ENCODE data around the gene MATN1.

Gene MATN1

GRCh38 chr1:30731806-30732276 lies 8.5 kb upstream of the MATN1 start:
- DNase-seq (ENCODE audit: low read depth in 2 of 2) = no peak

DNA sequence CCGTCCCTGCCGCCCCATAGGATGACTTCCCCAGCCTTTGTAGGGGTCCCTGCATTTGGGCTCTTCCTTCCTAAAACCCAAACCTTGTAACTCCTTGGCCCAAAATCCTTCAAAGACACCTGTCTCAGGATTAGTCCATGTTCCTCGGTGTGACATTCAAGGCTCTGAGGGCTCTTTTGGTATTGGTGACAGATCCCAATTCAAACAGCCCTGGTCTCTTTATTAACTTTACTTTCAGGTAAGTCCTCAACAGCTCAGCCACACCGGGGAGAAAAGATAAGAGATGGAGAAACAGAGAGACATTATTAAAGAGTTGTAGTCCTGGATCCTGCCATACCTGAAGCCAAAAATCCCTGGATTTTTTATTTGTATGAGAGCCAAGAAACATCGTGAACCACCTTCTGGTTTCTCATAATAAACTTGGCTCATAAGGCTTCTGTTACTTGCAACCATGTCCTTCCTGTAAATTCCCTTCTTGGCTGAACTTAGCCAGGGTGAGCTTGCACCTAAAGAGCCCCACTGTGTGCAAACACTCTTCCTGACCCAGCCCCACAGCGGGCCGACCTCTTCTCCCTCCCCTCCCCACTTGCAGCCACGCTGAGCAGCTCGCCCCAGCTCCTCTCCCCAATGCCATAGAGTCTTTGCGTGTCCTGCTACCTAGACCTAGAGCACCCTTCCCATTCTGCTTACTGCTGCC lies 7.9 kb upstream of the MATN1 start:
- DNase-seq (ENCODE audit: low read depth in 2 of 2) = no peak

DNA sequence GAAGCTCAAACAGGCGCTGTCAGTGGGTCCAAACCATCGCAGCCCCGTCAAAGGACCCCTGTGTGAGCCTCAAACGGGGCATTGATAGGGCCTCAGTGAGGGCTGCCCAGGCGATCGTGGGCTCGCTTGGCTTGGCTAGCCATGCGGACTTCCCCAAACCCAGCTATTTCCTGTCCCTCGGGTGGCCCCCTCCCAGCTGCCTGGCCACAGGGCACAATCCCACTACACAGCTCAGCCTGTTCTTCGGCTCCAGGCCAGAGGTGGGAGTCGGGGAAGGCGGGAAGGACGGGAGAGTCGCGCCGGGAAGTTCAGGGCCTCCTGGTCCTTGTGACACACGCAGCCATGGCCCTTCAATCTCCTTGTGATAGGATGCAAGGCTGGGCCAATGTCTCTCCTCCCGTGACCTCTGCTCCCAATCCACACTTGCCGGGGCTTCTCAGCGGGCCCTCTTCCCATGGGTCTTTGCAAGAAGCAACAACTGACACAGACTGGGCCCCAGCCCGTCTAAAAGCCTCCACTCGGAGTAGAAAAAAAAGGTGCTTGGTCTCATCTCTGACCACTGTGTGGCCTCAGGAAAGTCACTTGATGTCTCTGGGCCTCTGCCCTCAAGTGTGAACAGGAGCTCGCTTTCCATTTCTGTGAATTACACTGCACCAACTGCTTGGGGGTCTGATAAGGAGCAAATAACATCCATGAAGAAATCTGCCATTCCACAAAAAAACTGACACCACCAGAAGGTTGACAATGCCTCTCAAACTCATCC lies 7.1 kb upstream of the MATN1 start:
- no peak for DNase-seq (ENCODE audit: low read depth in 2 of 2)

GRCh38 chr1:30729901-30730300 lies 6.5 kb upstream of the MATN1 start:
- DNase-seq (ENCODE audit: low read depth in 2 of 2) = no peak

GRCh38 chr1:30728832-30729638 lies 5.7 kb upstream of the MATN1 start:
- DNase-seq (ENCODE audit: low read depth in 2 of 2) = no peak

- no peak for DNase-seq (ENCODE audit: low read depth in 2 of 2)
These were observed 5.0 kb upstream of the MATN1 start for GRCh38 chr1:30728340-30728739.

GRCh38 chr1:30727824-30728223 lies 4.4 kb upstream of the MATN1 start:
- DNase-seq (ENCODE audit: low read depth in 2 of 2) = no peak

DNA sequence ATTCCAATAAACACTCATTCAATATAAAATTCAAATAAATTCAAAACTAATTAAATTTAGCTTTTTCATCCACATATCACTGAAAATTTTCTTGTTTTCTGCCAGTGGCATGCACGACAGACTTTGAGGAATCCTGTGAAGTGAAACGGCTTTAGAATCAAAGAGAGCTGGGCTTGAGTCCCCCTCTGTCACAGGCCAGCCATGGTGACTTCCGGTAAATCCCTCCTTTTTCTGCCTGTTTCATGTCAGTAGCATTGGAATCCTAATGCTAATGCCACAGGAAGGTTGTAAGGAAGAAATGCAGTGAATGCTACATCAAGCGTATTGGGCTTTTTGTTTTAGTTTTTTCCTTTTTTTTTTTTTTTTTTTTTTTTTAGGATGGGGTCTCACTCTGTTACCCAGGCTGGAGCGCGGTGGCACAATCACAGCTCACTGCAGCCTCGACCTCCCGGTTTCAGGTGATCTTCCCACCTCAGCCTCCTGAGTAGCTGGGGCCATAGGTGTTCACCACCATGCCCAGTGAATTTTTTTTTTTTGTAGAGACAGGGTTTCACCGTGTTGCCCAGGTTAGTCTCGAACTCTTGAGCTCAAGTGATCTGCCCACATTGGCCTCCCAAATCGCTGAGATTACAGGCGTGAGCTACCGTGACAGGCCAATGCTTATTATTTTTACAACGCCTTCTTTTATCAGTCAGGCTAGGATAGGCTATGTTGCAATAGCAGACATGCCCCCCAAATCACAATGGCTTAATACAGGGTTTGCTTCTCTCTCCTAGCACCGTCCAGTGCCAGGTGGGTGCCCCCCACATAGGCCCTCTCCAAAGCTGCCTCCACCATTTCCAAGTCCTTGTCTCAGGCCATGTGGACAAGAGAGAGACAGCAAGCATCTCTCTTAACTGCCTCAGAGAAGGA lies 3.6 kb upstream of the MATN1 start:
- DNase-seq (ENCODE audit: low read depth in 2 of 2) = no peak

GRCh38 chr1:30726236-30726635 lies 2.9 kb upstream of the MATN1 start:
- DNase-seq (ENCODE audit: low read depth in 2 of 2) = no peak

- DNase-seq (ENCODE audit: low read depth in 2 of 2) = no peak
These were observed 2.2 kb upstream of the MATN1 start for GRCh38 chr1:30725450-30726095.

DNA sequence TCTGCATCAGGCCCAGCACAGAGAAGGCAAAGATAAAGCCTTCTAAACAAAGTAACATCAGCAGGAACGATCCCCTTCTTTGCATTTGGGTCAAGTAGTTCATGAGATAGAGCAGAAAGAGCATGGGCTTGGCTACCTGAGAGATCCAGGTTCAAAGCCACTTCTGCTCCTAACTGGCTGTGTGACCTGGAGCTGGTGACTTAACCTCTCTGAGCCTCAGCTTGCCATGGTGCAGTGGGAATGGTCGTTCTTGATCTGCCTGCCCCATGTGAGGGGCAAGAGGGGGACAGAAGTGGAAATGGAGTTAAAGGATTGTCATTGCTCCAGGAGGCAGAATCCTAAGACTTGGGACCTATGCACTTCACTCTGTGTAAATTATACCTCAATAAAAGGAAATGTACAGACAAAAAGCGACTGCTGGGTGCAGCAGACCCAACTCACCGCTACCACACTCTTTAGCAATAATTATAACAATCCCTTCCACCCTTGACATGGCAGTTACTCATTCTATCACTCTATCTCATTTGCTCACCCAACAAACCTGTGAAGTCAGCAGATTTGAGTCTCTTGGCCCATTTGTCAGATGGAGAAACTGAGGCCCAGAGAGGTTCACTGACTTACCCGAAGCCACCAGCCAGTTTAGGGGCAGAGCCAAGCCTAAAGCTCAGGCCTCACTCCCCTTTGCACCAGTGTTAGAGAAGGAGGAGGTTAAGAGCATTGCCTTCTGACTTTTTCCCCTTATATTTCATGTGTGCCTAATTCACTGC lies 1.5 kb upstream of the MATN1 start:
- no peak for DNase-seq (ENCODE audit: low read depth in 2 of 2)

GRCh38 chr1:30724175-30724574 lies 790 bp upstream of the MATN1 start:
- no peak for DNase-seq (ENCODE audit: low read depth in 2 of 2)

GRCh38 chr1:30721812-30722537 lies 1.4 kb downstream of the MATN1 start:
- no peak for DNase-seq (ENCODE audit: low read depth in 2 of 2)

GRCh38 chr1:30721341-30721793 lies 2.0 kb downstream of the MATN1 start:
- DNase-seq (ENCODE audit: low read depth in 2 of 2) = no peak

GRCh38 chr1:30720271-30721223 lies 2.8 kb downstream of the MATN1 start:
- DNase-seq (ENCODE audit: low read depth in 2 of 2) = no peak

DNA sequence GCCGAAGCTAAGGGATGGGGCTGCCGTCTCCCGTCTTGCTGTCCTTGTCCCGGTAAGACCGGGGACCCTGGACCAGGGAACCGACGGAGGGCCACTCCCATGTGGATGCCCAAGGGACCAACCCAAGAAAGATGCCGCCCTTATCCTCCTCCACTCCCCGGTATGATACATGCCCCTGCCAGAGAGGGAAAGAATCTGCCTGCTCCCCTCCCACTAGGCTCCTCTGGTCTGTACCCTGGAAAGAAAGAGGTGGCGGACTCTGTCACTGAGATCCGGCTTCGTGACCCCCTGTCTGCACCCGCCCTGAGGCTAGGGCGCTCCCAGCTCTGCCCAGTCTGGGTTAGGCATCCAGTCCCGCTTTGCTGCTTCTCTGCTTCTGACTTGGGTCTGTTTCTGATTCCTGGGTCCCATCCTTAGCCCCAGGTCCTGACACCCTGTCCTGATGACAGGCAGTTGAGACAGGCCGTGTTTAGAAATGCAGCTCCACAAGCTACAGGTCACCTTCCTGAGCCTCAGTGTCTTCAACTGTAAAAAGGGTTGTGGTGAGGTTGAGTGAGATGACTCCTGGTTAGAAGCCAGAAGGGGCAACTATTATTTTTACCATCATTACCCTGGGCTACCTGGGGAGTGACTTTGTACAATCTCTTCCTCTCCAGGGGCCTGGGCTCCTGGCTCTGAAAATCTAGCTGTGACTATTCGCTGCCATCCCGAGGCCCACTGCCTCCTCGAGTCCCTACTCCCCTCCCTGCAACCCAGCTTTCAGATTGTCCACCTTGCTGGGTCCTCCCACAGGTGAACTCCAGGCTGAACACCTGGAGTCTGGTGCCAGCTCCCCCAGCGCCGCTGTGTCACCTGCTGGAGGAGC lies 3.7 kb downstream of the MATN1 start:
- DNase-seq (ENCODE audit: low read depth in 2 of 2) = no peak

Data from activated CD4-positive, alpha-beta T cell treated with anti-CD3 and anti-CD28 coated beads for 24 hours (primary cell).